Ureter (tissue), 1 donor: ENCODE results near the gene RAB11FIP4. TPM values are rescaled to one million over a fixed set of nuclear protein-coding genes. Genes with fewer than 3 reads are reported as not detected.

Experiments used
- DNase-seq: peaks from one replicate; pipeline ENCODE4 v3.0.0-alpha.2; 2020; ENCODE audit warnings: low spot score
- total RNA-seq: library from RNA; stranded (reverse); gene quantifications from one replicate; pipeline ENCODE4 v1.2.4, GENCODE V29; 2023
- donor health status: DM: yes; HTN: yes; CAD: no.

Gene RAB11FIP4
- total RNA-seq, 1 donor from 2014 or later = 40.7 TPM

DNA sequence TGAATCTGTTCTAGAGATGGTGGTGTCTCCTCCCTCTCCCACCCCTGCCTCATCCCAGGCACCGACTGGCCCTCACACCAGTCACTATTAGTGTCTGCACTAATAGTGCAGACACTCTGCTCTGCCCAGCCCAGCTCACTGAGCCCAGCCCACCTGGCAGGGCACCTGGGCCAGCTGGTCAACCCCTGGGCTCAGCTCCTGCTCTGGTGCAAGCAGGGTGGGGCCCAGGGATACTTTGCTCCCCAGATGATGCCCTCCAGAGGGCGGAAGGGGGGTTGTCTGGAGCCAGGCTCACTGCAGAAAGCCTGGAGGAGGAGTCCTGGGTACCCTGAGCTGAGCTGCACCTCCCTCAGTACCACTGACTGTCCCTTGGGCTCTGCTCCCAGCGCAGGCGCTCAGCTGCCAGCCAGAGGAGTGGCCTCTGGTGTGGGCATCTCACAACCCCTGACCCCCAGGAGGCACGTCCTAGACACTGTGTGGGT, 14.5 kb downstream of the RAB11FIP4 start:
- DNase-seq = no peak

DNA sequence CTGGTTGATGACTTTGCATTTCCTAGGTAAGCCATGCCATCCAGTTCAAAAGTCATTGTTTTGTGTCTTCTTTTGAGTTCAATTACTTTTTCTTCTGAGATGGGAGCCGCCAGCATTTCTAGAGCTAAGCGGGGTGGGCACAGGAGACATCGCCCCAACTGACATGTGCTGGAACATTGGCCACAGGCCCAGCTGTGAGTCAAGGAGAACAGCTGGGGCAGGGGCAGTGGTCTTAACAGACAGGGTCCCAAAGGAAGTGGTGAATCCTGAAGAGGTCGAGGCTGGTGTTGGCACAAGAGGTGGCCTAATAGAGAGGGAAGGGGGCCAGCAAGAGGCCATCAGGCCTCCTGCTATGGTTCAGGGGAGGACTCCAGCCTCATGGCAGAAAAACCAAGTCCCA, 17.1 kb downstream of the RAB11FIP4 start:
- DNase-seq = no peak

DNA sequence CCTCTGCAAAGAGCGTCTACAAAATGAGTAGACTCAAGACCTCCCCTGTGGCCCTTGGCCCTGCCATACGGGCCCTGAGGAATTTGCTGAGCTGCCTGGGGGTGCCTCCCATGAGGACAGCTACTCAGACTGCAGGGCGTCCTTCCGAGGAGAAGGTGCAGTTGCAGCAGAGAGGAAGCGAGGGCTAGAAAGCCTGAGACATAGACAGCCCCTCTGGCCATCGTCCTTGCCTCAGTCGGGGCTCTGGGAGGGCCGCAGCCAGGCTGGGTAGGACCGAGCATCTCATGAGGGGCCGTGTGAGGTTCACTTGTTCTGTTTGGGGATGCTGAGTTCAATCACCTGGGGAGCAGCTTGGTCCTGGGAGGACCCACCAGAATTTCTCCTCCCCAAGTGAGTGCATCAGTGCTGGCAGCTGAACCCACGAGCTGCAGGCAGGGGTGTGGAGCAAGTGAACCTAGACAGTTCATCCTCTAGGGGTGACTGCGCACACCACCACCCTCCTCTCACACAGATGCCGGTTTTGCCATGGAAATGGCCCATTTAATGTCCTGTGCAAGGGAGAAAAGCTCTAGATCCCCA, 20.3 kb downstream of the RAB11FIP4 start:
- DNase-seq = no peak

DNA sequence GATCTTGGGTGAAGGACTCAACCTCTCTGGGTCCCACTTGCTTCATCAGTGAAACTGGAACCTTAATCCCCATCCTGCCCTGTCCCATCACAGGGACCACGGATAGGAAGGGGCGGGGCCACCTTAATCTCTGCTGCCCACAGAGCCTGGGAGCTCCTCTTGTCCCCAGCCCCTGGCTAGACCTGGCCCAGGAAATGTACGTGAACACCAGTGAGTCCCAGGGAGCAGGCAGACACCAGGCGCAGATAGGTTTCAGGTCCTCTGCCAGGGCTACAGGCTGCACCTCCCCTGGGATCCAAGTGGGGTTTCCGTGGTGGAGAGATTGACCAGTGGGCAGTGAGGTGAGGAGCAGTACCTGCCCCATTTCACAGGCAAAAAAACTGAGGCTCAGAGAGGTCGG, 21.0 kb downstream of the RAB11FIP4 start:
- no peak for DNase-seq

DNA sequence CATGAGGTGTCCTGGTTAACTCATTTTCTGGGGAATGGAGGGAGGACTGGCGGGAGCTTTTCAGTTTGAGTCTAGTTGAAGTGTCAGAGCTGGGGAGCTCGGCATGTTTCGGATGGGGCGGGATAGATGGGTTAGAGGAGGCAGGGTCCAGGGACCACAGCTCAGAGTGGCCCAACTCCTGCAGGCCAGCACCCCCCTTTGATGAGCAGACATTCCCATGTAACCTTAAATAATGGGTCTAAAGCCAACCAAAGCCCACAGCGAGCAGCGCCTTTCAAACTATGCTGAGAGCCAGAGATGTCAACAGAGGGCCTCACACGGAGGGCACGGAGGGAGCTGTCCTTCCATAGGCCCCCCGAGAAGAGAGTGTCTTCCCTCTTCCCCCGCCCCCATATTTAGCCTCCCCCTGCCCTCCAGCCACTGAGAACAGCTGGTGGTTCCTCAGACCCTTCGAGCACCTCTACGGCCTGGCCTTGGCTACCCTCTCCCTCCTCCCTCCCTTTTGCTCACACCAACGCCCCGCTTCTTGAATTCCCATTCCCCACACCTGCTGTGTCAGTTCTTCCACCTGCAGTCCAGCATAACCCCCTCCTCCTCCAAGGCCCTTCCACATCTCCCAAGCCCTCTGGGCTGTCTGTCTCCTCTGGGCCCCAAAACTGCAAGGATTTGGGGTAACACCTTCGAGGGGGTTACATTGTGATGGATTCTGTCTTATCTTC, 21.8 kb downstream of the RAB11FIP4 start:
- DNase-seq = no peak

DNA sequence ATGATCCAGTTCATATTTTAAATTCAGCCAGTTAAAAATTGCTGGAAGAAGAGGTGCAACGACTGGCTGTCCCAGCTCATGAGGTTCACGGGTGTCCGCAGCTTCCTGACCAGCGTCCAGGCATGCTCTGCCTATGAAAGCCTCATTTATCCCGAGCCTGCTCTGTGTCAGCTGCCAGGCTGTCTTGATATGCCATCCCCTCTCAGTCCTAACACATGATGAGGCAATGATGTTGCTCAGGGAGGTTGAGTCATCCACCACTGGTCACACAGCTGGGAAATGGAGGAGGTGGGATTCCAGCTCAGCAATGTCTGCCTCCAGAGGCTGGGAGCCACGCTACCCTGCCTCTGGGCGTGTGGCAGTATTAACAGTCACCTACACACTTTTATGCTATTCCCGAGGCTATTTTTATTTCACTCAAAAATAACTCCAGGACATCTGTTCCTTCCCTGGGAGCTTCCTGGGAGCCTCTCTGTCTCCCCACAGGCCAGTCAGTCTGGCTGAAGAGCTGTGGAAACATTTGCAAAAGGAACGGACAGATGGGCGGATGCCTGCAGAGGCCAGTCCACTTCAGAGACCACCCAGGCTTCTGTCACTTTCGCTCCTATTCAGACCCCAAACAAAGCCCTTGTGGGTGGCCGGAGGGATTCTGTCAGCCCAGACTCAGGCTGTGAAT, 22.5 kb downstream of the RAB11FIP4 start:
- DNase-seq = no peak

DNA sequence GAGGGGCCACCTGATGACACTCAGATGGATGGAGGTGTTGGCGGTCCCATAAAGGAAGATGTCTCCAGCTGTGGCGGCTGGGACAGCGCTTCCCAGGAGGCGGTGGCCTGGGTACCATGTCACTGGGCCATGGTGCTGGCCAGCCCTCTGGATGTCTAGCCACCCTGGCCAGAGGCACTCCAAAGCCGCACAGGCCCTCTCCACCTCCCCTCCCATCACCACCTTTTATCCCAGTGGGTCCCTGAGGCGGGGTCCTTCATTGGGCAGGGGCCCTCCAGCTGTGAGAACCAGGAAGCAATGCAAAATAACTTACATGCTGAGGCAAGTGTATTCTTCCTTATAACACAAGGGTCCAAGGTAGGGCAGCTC, 23.1 kb downstream of the RAB11FIP4 start:
- DNase-seq = no peak

DNA sequence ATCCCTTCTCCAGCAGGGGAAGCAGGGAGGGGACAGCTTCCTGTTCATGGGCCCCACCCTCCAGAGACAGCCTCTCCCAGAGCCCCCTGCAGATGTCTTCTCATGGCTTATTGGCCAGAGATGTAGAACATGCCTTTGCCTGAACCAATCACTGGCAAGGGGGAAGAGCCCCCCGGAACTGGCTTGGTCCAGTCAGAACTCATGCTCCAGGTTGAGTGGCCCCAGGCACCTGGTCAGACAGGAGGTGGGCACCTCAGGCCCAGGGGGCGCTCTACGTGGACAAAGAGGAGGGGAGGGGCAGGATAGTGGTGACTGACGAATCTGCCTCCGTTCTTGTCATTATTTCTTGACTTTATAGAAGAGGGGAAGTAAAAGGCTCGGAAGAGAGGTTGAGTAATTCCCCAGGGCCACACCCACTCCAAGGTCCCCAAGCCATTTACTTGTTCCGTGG, 23.6 kb downstream of the RAB11FIP4 start:
- DNase-seq = no peak

DNA sequence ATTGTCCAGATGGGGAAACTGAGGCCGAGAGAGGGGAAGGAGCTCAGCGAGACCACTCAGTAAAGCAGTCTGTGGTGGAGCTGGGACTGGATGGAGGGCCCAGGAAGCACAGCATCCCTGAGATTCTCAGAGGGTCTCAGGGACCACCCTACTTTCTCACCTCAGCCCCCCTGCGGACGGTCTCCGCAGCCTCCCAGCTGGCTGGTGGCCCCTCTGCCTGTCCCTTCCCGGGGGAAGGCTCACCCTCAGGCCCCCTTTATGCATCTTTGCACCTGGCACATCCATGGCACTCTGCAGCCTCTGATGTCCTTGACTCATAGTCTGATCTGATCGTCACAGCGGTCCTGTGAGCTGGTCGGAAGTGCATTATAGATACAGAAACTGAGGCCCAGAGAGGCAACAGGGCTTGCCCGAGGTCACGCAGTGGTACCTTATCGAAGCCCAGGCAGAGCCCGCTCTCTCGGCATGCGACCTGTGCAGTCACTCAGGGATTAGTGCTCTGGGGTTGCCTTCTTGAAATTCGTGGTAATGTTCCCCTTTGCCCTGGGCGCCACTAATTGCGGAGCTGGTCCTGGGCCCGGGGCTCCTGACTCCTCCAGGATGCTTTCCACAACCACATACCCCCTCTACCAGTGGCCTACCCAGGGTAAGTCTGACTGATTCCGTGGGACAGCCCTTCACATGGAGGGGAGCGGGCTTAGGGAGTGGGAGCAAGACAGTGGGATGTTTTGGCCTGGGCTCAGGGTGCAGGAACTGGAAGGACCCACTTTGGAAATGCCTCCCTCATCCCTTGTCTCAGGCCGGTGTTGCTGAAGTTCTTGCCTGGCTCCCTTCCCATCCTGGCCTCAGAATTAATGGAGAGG, 24.4 kb downstream of the RAB11FIP4 start:
- DNase-seq = no peak

DNA sequence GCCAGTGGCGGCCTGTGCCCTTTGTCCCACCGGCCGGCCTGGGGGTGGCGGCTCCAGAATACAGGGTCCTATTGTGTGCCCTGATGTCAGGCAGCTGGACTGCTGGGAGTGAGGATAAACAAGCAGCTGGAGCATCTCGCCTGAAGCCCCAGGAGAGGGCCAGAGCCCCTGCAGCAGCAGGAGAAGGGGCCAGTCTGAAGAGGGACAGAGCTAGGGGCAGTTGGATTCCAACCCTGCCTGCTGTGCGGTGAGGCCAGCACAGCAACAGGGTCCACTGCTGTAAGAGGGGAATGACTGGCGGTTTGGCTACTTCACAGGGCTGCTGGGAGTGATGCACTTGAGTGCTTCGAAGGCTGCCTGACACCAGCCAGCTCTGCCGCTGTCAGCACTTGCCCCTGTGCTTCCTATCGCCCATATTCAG, 25.0 kb downstream of the RAB11FIP4 start:
- no peak for DNase-seq

DNA sequence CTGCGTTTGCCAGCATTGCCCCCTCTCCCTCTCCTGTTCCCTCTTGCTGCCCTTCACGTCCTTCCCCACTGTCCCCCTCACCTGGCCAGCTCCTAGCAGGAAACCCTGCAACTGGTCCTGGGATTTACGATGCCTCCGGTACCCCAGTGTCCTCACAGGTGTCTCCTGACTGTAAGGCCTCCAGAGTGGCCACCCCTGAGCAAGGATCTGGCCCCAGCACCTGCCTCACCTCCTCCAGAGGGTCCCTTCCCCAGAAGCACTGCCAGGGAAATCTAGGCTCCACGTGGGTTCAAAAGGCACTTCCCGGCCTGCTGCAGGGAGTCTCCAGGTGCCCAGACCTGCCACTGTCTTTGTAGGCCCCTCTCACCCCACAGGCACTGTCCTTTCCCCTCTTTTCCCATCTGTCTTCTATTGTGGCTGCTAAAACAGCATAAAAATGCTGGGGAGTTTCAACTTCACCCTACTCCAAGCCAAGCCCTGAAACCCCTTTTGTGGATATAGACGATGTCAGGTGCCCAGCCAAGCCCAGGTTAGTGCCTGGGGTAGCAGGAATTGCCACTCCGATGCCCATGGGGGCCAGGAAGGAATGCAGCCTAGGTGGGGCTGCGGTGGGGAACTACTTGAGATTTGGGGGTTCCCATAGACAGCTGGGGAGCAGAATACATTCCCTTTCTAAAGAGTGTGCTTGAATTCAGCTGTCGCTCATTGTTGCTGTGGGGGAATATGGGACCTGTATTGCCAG, 25.7 kb downstream of the RAB11FIP4 start:
- no peak for DNase-seq

DNA sequence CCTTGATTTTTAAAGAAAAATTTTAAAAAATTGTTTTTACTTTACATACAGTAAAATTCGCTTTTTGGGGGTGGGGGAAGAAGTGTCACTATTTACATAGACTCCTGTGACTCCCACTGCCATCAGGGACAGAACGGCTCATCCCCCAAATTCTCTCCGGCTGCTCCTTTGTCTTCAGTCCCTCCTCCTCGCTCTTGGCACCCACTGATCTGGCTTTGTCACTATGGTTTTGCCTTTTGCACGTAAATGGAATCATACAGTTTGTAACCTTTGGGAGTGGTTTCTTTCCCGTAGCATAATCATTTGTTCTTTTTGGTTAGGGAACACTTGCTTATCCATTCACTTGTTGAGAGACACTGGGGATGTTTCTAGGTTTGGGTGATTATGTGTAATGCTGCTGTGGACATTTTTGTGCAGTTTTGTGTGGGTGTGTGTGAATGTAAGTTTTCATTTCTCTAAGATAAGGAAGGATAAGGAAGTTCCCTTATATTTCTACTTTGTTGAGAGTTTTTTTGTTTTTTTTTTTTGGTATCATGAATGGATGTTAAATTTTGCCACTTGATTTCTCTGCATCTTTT, 27.4 kb downstream of the RAB11FIP4 start:
- DNase-seq = no peak

DNA sequence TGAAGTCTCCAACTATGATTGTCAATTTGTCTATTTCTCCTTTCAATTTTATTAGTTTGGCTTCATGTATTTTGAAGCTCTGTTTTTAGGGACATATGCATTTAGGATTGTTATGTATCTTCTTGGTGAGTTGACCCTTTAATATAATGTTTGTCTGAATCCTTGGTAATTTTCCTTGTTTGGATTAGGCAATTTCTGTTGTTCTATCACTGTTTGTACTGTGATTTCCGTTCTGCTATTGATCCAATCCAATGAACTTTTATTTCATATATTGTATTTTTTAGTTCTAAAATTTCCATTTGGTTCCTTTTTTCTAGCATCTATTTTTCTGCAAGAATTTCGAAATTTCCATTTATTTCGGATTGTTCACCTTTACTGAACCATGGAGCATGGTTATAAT, 31.0 kb downstream of the RAB11FIP4 start:
- no peak for DNase-seq

DNA sequence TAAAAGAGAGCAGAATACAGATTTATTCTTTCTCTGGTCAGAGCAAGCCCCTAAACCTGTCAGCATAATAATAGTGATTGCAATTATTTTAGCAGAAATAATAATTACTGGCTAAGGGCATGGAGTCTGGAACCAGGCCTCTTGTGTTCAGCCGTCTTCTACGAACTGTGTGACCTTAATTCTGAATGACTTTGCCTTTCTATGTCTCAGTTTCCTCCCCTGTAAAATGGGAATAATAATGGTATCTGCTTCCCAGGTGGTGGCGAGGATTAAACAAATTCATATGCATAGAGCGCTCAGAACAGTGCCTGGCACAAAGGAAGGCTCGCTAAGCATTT, 33.4 kb downstream of the RAB11FIP4 start:
- no peak for DNase-seq

DNA sequence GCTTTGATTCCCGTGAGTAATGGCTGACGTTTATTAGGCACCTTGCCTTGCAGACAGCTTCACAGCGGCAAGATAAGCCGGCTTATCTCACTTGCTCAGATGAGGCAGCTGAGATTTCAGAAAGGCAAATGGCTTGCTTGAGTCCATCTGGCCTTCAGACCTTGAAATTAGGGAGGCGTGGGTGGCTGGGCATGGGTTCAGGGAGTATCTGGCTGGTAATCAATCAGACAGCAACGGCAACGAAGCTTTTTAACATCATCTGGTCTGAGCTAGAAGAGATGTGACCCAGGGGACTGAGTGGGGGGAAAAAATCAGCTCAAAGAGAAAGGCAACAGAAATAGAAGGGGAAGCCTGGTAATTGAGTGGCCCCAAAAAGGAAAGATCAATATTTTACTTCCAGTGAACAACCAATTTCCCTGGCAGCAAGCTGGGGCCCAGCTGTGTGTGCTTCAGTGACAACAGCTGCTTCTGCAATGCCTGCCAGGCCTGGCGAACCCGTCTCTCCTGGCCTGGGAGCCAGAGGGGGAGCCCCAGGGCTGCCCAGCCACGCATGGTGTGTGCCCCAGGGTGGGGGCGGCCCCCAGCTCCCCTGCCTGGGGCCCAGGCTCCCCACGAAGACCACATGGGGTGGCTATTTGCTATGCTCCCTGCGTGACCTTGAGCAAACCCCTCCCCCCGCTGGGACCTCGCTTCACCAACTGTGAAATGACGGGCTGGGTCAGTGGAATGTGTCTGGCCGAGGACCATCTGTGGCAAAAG, 34.0 kb downstream of the RAB11FIP4 start:
- no peak for DNase-seq

DNA sequence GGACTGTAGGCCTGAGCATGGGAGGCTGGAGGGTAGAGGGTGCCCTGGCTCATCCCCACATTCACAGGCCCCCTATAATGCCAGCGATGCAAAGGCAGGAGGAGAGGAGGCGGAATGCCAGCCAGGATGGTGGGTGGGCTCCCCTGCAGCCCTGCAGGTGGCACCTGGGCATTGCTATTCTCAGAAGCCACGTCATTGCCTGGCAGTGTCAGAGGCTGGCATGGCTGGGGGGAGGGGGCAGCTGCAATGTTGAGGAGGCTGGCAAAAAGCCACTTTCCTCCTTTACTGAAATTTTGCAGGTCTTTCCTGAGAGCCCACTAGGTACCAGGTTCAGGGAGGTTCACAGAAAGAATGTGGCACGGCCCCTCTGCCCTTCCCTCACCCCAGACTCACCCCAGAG, 36.2 kb downstream of the RAB11FIP4 start:
- no peak for DNase-seq

DNA sequence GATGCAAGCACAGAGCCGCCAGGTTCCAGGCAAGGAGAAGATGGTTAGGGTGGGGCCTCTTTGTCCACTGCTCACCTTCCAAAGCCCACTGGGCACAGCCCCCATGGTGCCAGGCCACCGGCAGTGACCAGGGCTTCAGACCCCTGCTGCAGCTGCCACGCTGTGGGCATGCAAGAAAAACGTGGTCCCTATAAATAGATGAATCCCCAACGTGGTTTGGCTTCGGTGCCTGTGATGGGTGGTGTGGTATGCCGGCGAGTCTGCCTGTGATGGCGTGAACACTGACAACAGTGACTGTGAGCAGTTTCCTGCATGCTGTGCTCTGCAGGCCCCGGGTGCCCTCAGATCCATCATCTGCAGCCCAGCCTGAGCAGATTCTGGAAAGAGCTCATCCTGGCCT, 36.6 kb downstream of the RAB11FIP4 start:
- no peak for DNase-seq

DNA sequence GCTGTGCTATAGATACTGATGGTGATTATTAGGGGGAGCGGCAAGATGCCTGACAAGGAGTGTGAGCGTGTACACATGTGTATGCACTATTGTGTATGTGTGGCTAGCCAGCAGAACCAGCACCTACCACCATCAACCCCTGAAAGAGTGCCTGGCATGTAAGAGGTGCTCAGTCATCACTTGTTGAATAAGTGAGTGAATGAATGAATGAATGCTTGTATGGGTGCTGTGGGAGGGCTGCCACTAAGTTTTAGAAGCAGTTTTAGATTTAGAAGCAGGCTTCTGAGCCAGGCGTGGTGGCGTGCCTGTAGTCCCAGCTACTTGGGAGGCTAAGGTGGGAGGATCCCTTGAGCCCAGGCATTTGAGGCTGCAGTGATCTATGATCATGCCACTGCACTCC, 37.0 kb downstream of the RAB11FIP4 start:
- DNase-seq = no peak

DNA sequence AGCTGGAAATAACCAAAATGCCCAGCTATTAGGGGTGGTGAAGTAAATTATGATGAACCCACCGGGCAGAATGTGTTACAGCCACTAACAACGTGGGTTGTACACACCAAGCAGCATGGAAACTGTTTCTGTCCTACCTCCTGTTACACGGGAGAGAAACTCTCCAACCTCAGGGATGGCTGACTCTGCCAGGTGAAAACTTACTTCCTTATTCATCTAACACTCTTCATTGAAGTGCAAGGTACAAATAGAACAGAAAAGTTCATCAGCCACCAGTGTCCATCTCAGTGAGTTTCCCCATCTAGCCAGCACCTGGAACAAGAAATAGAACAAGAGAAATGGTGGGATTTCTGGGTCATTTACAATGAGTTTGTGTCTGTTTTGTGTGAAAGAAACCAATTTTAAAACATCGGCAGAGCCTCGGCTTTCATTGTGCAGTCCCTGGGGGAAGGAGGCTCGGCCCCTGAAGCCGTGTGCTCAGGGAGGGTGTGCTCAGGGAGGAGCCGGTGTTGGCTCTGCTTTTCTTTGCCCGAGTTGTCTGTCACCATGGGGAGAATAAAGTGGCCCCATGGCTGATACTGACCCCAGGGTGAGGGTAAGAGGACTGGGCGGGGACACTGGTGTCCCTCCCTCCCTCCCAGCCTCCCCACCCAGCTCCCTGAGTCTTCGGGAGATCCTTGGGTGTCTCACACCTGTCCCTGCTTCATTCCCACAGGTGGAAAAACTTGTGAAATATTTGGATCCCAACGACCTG, 39.8 kb downstream of the RAB11FIP4 start:
- DNase-seq = no peak
